ENCODE data around the gene PPP1R2. TPM values are rescaled to one million over a fixed set of nuclear protein-coding genes. Genes with fewer than 3 reads are reported as not detected.

Gene PPP1R2
- total RNA-seq, 2 donors from 2014 or later: 43.4 to 49.4 TPM

DNA sequence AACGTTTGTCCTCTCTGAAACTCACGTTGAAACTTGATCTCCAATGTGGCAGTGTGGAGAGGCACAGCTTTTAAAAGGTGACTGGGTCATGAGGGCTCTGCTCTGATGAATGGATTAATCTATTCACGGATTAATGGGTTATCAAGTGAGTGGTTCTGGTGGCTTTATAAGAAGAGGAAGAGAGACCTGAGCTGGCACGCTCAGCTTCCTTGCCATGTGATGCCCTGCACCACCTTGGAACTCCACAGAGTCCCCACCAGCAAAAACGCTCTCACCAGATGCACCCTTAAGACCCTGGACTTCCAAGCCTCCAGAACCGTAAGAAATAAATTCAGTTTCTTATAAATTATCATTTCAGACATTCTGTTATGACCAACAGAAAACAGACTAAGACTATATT is 2.6 kb downstream of the PPP1R2 start:
- Histone ChIP-seq H3K36me3 (no peaks in the 10 kb centered on the region), H3K27me3 (no peaks in the 10 kb centered on the region), H3K9me3 (no peaks in the 10 kb centered on the region), H3K27ac (no peak overlapping the region), H3K4me3 (no peak overlapping the region), H3K4me1 (peaks cover 4 to 57% of the 10 kb centered on the region in 2 donors)
- DNase-seq (ENCODE audit: low spot score): no peak
- TF ChIP-seq, protein P1, sequence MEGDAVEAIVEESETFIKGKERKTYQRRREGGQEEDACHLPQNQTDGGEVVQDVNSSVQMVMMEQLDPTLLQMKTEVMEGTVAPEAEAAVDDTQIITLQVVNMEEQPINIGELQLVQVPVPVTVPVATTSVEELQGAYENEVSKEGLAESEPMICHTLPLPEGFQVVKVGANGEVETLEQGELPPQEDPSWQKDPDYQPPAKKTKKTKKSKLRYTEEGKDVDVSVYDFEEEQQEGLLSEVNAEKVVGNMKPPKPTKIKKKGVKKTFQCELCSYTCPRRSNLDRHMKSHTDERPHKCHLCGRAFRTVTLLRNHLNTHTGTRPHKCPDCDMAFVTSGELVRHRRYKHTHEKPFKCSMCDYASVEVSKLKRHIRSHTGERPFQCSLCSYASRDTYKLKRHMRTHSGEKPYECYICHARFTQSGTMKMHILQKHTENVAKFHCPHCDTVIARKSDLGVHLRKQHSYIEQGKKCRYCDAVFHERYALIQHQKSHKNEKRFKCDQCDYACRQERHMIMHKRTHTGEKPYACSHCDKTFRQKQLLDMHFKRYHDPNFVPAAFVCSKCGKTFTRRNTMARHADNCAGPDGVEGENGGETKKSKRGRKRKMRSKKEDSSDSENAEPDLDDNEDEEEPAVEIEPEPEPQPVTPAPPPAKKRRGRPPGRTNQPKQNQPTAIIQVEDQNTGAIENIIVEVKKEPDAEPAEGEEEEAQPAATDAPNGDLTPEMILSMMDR (IDR thresholded peaks at IDR 0.05): no peak

DNA sequence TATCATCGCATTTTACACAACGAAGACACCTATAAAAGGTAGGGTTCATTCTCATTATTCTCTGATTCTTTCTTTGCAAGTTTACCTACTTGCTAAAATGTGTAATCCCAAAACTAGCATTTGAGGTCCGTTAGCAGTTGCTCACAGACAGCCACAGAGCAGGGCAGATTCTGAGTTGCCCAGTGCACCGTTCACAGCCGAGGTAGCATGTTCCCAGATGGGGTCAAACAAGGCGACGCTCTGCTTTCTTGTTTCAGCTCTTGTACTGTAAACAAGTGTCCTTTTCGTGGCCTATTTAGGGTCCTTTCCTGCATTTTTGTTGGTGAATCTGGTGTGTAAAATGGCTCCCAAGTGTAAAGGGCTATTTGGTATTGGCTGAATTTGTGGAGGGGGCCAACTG is 3.1 kb downstream of the PPP1R2 start:
- no peaks in the 10 kb centered on the region for H3K36me3 ChIP-seq
- no peak for DNase-seq (ENCODE audit: low spot score)
- TF ChIP-seq, protein P1 (IDR thresholded peaks at IDR 0.05): no peak
- H3K27ac ChIP-seq: no peak overlapping the region
- H3K27me3 ChIP-seq: no peaks in the 10 kb centered on the region
- H3K9me3 ChIP-seq: no peaks in the 10 kb centered on the region
- no peak overlapping the region for H3K4me3 ChIP-seq
- H3K4me1 ChIP-seq: peaks cover 2 to 54% of the 10 kb centered on the region in 2 donors

DNA sequence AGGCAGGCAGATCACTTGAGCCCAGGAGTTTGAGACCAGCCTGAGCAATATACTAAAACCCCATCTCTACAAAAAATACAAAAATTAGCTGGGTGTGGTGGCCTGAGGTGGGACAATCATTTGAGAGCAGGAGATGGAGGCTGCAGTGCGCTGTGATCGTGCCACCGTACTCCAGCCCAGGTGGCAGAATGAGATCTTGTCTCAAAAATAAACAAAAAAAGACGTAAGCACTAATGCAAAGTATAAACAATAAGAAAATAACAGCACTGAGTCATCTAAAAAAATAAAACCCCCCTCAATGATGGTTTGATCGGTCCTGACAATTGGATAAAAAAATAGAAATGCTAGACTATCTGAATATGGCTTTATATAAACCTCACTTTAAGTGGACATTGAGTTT is 3.6 kb downstream of the PPP1R2 start:
- Histone ChIP-seq H3K27me3 (no peaks in the 10 kb centered on the region), H3K36me3 (no peaks in the 10 kb centered on the region), H3K4me1 (peaks cover 0 to 49% of the 10 kb centered on the region in 2 donors), H3K9me3 (no peaks in the 10 kb centered on the region), H3K4me3 (no peak overlapping the region), H3K27ac (no peak overlapping the region)
- DNase-seq (ENCODE audit: low spot score): no peak
- TF ChIP-seq, protein P1 (IDR thresholded peaks at IDR 0.05): no peak

DNA sequence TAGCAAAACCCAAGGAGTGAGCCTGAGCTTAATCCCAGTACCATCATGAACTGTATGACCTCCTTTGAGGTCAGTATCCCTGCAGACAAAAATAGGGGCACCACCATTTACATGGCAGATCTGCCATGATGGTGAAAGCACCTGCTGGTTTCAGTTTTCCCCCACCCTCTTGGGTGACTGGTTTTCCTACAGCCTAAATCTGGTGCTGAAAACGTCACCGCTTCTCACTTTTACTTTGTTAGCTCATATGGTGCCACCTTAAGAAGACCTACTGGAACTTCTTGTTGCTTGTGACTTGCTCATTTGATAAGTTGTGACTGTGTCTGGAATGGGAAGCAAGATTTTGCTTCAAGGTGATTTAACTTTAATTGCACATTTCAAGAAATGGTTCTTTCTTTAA is 5.1 kb downstream of the PPP1R2 start:
- Histone ChIP-seq H3K4me1 (peaks cover 0 to 51% of the 10 kb centered on the region in 2 donors), H3K27ac (no peak overlapping the region), H3K9me3 (no peaks in the 10 kb centered on the region), H3K27me3 (no peaks in the 10 kb centered on the region), H3K36me3 (no peaks in the 10 kb centered on the region), H3K4me3 (no peak overlapping the region)
- TF ChIP-seq, protein P1 (IDR thresholded peaks at IDR 0.05): no peak
- no peak for DNase-seq (ENCODE audit: low spot score)

DNA sequence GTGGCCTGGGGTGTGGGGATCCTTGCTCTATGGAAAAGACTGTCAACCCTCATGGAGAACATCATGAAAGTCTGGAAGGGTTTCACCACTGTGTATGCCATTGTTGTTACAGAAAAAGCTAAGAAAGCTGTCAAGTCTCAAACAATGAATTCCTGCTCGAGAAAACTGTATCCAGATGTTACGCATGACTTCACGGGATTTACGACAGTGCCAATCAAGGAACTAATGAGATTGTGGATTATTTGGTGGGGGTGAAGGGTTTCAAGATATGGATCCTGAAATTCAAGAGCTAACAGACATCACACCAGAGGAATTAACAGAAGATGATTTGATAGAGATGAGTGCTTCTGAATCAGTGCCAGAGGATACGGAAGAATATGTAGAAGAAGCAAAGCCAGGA is 7.8 kb downstream of the PPP1R2 start:
- H3K4me3 ChIP-seq: no peak overlapping the region
- H3K4me1 ChIP-seq: peaks cover 0 to 46% of the 10 kb centered on the region in 2 donors
- no peaks in the 10 kb centered on the region for H3K36me3 ChIP-seq
- H3K9me3 ChIP-seq: no peaks in the 10 kb centered on the region
- no peak overlapping the region for H3K27ac ChIP-seq
- TF ChIP-seq, protein P1 (IDR thresholded peaks at IDR 0.05): no peak
- DNase-seq (ENCODE audit: low spot score): no peak
- H3K27me3 ChIP-seq: no peaks in the 10 kb centered on the region

DNA sequence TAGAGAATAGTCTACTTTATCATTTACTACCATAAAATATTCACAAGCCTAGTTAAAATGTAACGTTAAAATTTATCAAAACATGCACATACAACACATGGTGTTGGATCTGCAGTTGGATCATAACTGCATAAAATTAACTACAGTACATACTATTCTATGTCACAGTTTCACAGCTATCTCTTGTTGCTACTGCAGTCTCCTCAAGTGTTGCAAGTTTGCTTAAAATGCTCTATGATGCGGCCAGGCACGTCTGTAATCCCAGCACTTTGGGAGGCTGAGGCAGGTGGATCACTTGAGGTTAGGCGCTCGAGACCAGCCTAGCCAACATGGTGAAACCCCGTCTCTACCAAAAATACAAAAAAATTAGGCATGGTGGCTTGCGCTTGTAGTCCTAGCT is 10.3 kb downstream of the PPP1R2 start:
- Histone ChIP-seq H3K27me3 (no peaks in the 10 kb centered on the region), H3K36me3 (no peaks in the 10 kb centered on the region), H3K4me1 (peaks cover 0 to 26% of the 10 kb centered on the region in 2 donors), H3K4me3 (no peak overlapping the region), H3K27ac (no peak overlapping the region), H3K9me3 (no peaks in the 10 kb centered on the region)
- TF ChIP-seq, protein P1 (IDR thresholded peaks at IDR 0.05): no peak
- no peak for DNase-seq (ENCODE audit: low spot score)
